Measurements from ENCODE around the gene AGA.

Gene AGA

DNA sequence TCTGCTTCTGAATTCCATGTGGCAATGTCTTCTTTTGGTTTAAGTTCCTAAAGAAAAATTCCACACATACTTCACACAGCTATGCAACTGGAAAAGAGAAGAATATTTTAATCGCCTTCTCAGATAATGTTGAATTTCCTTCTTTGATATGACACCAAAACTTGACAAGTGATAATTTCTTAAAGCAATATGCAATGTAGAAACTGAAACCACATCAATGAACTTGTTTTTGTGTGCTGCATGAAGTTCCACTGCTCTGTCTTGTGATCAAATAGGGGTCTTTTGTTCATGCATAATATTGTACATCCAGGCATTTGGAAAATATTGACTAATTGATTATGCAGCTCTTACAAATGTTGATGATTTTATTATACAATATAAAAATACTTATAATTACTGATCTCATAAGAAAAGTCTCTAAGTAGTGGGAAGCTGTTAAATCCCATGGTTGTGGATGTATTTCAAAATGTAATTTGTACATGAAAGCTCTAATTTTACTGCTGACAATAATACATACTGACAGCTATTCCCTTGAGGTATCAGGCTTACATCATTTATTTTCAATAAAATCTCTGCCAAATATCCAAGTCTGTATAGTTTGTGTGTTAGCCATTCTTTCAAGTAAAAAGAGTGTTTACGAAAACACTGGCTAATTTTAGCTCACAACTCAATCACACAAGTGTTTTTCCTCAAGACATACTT is 56.5 kb downstream of the AGA start:
- DNase-seq = no peak

- DNase-seq = no peak
These were observed 57.3 kb downstream of the AGA start for GRCh38 chr4:177384856-177385397.

DNA sequence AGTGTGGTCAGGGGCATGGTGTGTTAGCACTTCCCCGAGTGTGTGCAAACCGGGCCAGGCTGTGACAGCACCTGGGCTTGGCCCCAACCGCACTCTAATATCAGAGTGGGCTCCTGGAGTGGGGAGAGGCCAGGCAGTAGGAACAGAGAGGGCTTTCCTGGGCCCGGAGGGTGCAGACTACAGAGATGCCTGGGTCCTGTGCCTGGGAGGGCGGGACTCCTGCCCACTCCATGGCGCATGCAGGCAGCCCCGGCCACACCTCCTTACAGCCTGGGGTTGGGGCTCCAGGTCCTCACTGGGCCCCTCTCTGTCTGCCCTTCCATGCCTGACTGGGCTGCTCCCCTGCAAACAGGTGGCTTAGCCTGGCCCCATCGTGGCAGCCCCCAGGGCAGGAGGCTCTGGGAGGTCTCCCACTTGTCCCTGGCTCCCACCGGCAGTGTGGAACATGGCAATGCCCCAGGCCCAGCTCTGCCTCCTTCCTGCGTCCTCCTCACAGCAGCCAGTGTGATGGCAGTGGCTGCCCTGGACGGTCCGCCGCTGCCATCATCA is 60.4 kb downstream of the AGA start:
- no peak for DNase-seq

Data from NCI-H1105 treated with DMSO at 0.1 percent for 48 hours (cell line).